Lower leg skin (tissue), 3 donors: ENCODE data around the gene HECTD4.

Experiments
- CTCF ChIP-seq, 3 donors: fragments of 450-650 bp; IDR thresholded peaks; one replicate each; pipeline ENCODE4 v1.5.1; 2016; ENCODE audit warnings: antibody characterized with exemption in 3 of 3, mild to moderate bottlenecking in 3 of 3, moderate library complexity in 2 of 3
- POLR2A ChIP-seq, 2 donors: fragments of 450-650 bp; IDR thresholded peaks; one replicate each; pipeline ENCODE4 v1.6.1; 2016 to 2017; ENCODE audit warnings: antibody characterized with exemption in 2 of 2, mild to moderate bottlenecking in 1 of 2, moderate library complexity in 1 of 2

GRCh38 chr12:112344220-112344619, 38.0 kb downstream of the HECTD4 start:
- no peak for TF ChIP-seq CTCF (IDR thresholded peaks at IDR 0.05)
- TF ChIP-seq POLR2A (IDR thresholded peaks at IDR 0.05) = no peak
